Liver (tissue), 9 donors: Measurements from ENCODE around the gene IRAG1. TPM values are rescaled to one million over a fixed set of nuclear protein-coding genes. Genes with fewer than 3 reads are reported as not detected.

Experiments used
- DNase-seq: peaks from one replicate; pipeline ENCODE4 v3.0.0-alpha.2; 2017; ENCODE audit warnings: low spot score
- H3K27ac ChIP-seq, 2 donors: one replicate each; pipeline ENCODE4 v1.7.0; 2013; ENCODE audit warnings: inconsistent platforms in 2 of 2, low read length in 2 of 2, control low read depth in 1 of 2, low read depth in 1 of 2, mild to moderate bottlenecking in 1 of 2
- H3K27me3 ChIP-seq, 4 donors: one replicate each; pipeline versions ENCODE4 v1.6.1 to v1.7.0; 2013; ENCODE audit warnings: low read length in 3 of 4, inconsistent platforms in 1 of 4, mild to moderate bottlenecking in 1 of 4, moderate library complexity in 1 of 4; ENCODE audit not compliant: control insufficient read depth in 4 of 4, insufficient read depth in 4 of 4
- H3K36me3 ChIP-seq, 4 donors: one replicate each; pipeline versions ENCODE4 v1.6.1 to v1.7.0; 2013; ENCODE audit warnings: low read length in 3 of 4, mild to moderate bottlenecking in 3 of 4, low read depth in 1 of 4, moderate library complexity in 1 of 4; ENCODE audit not compliant: control insufficient read depth in 4 of 4, insufficient read depth in 3 of 4
- H3K4me1 ChIP-seq, 4 donors: one replicate each; pipeline versions ENCODE4 v1.6.1 to v1.7.0; 2013; ENCODE audit warnings: low read length in 3 of 4, mild to moderate bottlenecking in 3 of 4, moderate library complexity in 1 of 4; ENCODE audit not compliant: control insufficient read depth in 4 of 4, insufficient read depth in 4 of 4
- H3K4me3 ChIP-seq, 3 donors: one replicate each; pipeline versions ENCODE4 v1.6.1 to v1.7.0; 2013; ENCODE audit warnings: low read length in 3 of 3, control low read depth in 1 of 3, low read depth in 1 of 3, mild to moderate bottlenecking in 1 of 3
- H3K9ac ChIP-seq, 2 donors: one replicate each; pipeline ENCODE4 v1.7.0; 2013; ENCODE audit warnings: low read length in 2 of 2, mild to moderate bottlenecking in 2 of 2, moderate library complexity in 2 of 2, control low read depth in 1 of 2, low read depth in 1 of 2
- H3K9me3 ChIP-seq, 4 donors: one replicate each; pipeline versions ENCODE4 v1.6.1 to v1.7.0; 2013; ENCODE audit warnings: low read length in 3 of 4; ENCODE audit not compliant: control insufficient read depth in 4 of 4
- EGR1 ChIP-seq, 2 donors: IDR thresholded peaks; 2 replicates each; pipeline ENCODE4 v1.6.1; 2016 to 2018; ENCODE audit warnings: antibody characterized with exemption in 2 of 2, low read depth in 2 of 2
- FOXA1 ChIP-seq: IDR thresholded peaks from 2 replicates; pipeline ENCODE4 v1.6.1; 2016; ENCODE audit warnings: antibody characterized with exemption
- FOXA2 ChIP-seq: IDR thresholded peaks from 2 replicates; pipeline ENCODE4 v1.6.1; 2016; ENCODE audit warnings: antibody characterized with exemption
- GABPA ChIP-seq, 2 donors: IDR thresholded peaks in 1 of 2; conservative IDR thresholded peaks in 1 of 2; 2 replicates each; pipeline ENCODE4 v1.6.1; 2016; ENCODE audit warnings: antibody characterized with exemption in 2 of 2, mild to moderate bottlenecking in 1 of 2, moderate library complexity in 1 of 2
- HNF4A ChIP-seq, 2 donors: conservative IDR thresholded peaks; 2 replicates each; pipeline ENCODE4 v1.6.1; 2016; ENCODE audit warnings: antibody characterized with exemption in 2 of 2, mild to moderate bottlenecking in 2 of 2
- HNF4G ChIP-seq: IDR thresholded peaks from 2 replicates; pipeline ENCODE4 v1.6.1; 2016; ENCODE audit warnings: antibody characterized with exemption
- JUND ChIP-seq, 2 donors: IDR thresholded peaks; 2 replicates each; pipeline ENCODE4 v1.6.1; 2016; ENCODE audit warnings: antibody characterized with exemption in 2 of 2
- NR2F2 ChIP-seq: IDR thresholded peaks from 2 replicates; pipeline ENCODE4 v1.6.1; 2016; ENCODE audit warnings: antibody characterized with exemption
- RAD21 ChIP-seq, 2 donors: IDR thresholded peaks; 2 replicates each; pipeline ENCODE4 v1.6.1; 2016; ENCODE audit warnings: antibody characterized with exemption in 2 of 2, mild to moderate bottlenecking in 2 of 2
- RXRA ChIP-seq, 2 donors: IDR thresholded peaks; 2 replicates each; pipeline ENCODE4 v1.6.1; 2017 to 2018; ENCODE audit warnings: antibody characterized with exemption in 2 of 2, mild to moderate bottlenecking in 1 of 2
- SP1 ChIP-seq: IDR thresholded peaks from 2 replicates; pipeline ENCODE4 v1.6.1; 2018; ENCODE audit warnings: antibody characterized with exemption, mild to moderate bottlenecking
- TAF1 ChIP-seq: conservative IDR thresholded peaks from 2 replicates; pipeline ENCODE4 v1.6.1; 2016; ENCODE audit warnings: antibody characterized with exemption, mild to moderate bottlenecking
- YY1 ChIP-seq: IDR thresholded peaks from 2 replicates; pipeline ENCODE4 v1.6.1; 2016; ENCODE audit warnings: antibody characterized with exemption, mild to moderate bottlenecking
- WGBS: extraction: QIAGEN DNeasy Blood & Tissue Kit; methylation state at CpG from one replicate; pipeline ENCODE4 v1.1.7; 2013; 5-methylcytosine and 5-hydroxymethylcytosine counted together
- polyA plus RNA-seq, 2 donors: library from polyadenylated mRNA; stranded (reverse) in 1 of 2; unstranded in 1 of 2; fragments of 200-250 nt in 1 of 2; fragments of >200 nt in 1 of 2; fragmentation: Nextera tagmentation in 1 of 2; extraction: Ambion mirVana in 1 of 2; gene quantifications; one replicate each; pipeline versions ENCODE4 v1.2.1 to v1.2.3, GENCODE V29; 2013 to 2015
- total RNA-seq, 2 donors: library from RNA; depleted of rRNA; stranded (reverse); fragments of >200 nt; gene quantifications; one replicate each; pipeline ENCODE4 v1.2.3, GENCODE V29; 2014
- TF ChIP-seq, protein P1 (sequence below): fragments of 150-350 bp; IDR thresholded peaks from 2 replicates; pipeline ENCODE4 v1.5.1; 2017; ENCODE audit warnings: improper control_type of control experiment, low read depth, low read length; ENCODE audit not compliant: missing input control
- TF ChIP-seq, protein P2 (sequence below): IDR thresholded peaks from 2 replicates; pipeline ENCODE4 v1.6.1; 2016; ENCODE audit warnings: antibody characterized with exemption
- TF ChIP-seq, protein P3 (sequence below): IDR thresholded peaks from 2 replicates; pipeline ENCODE4 v1.6.1; 2016; ENCODE audit warnings: antibody characterized with exemption, mild to moderate bottlenecking
- TF ChIP-seq, protein P4 (sequence below): IDR thresholded peaks from 2 replicates; pipeline ENCODE4 v1.6.1; 2016; ENCODE audit warnings: antibody characterized with exemption
- TF ChIP-seq, protein P5 (sequence below): IDR thresholded peaks from 2 replicates; pipeline ENCODE4 v1.6.1; 2016; ENCODE audit warnings: antibody characterized with exemption
- donor health status: healthy.
- donor health status: healthy.
- donor health status: healthy.
- donor health status: healthy.
- donor health status: healthy.

IRAG1 gene
- total and polyA plus RNA-seq, 4 donors, result 0.29 to 4.4 (median 2.0) TPM

DNA sequence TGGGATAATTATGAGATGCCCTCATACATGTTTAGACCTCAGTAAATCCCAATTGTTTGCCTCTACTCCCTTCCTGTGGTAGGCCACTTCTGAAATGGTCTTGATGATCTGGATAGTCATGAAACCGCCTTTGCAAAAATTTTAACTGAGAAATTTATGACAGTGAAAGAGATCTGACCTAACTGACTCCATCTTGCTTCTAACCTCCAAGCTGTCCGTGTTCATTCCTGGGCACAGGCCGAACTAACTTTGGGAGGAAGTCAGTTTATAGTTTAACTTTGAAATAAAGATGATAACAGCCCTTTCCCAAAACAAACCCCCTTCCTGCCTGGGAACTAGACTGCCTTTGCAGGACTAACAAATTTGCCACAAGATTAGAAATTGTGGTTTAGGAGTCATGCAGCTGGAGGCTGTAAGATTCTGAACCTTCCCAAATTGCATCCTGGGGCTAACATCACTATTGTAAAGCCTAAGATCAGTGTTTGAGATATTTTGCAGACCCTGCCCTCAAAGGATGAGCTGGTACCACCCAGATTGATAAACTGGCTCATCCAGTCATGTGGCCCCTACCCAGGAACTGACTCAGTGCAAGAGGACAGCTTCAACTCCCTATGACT lies 37.6 kb upstream of the IRAG1 start:
- Histone ChIP-seq H3K27ac (no peak overlapping the region), H3K36me3 (no peaks in the 10 kb centered on the region), H3K4me3 (no peak overlapping the region), H3K4me1 (peaks cover 0 to 5% (median 3%) of the 10 kb centered on the region in 4 donors), H3K27me3 (no peaks in the 10 kb centered on the region), H3K9me3 (peaks cover 0 to 4% (median 0%) of the 10 kb centered on the region in 4 donors), H3K9ac (no peak overlapping the region)
- no peak for DNase-seq
- TF ChIP-seq, protein P1, sequence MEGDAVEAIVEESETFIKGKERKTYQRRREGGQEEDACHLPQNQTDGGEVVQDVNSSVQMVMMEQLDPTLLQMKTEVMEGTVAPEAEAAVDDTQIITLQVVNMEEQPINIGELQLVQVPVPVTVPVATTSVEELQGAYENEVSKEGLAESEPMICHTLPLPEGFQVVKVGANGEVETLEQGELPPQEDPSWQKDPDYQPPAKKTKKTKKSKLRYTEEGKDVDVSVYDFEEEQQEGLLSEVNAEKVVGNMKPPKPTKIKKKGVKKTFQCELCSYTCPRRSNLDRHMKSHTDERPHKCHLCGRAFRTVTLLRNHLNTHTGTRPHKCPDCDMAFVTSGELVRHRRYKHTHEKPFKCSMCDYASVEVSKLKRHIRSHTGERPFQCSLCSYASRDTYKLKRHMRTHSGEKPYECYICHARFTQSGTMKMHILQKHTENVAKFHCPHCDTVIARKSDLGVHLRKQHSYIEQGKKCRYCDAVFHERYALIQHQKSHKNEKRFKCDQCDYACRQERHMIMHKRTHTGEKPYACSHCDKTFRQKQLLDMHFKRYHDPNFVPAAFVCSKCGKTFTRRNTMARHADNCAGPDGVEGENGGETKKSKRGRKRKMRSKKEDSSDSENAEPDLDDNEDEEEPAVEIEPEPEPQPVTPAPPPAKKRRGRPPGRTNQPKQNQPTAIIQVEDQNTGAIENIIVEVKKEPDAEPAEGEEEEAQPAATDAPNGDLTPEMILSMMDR, result no peak
- no peak for TF ChIP-seq SP1
- no peak for TF ChIP-seq GABPA (IDR thresholded peaks at IDR 0.05 in 1 of 2, conservative IDR thresholded peaks at IDR 0.05 in 1 of 2)
- TF ChIP-seq JUND (IDR thresholded peaks at IDR 0.05), result no peak
- TF ChIP-seq, protein P2, sequence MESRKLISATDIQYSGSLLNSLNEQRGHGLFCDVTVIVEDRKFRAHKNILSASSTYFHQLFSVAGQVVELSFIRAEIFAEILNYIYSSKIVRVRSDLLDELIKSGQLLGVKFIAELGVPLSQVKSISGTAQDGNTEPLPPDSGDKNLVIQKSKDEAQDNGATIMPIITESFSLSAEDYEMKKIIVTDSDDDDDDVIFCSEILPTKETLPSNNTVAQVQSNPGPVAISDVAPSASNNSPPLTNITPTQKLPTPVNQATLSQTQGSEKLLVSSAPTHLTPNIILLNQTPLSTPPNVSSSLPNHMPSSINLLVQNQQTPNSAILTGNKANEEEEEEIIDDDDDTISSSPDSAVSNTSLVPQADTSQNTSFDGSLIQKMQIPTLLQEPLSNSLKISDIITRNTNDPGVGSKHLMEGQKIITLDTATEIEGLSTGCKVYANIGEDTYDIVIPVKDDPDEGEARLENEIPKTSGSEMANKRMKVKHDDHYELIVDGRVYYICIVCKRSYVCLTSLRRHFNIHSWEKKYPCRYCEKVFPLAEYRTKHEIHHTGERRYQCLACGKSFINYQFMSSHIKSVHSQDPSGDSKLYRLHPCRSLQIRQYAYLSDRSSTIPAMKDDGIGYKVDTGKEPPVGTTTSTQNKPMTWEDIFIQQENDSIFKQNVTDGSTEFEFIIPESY, result no peak
- TF ChIP-seq RAD21 (IDR thresholded peaks at IDR 0.05), result no peak
- no peak for TF ChIP-seq TAF1
- TF ChIP-seq FOXA2, result no peak
- no peak for TF ChIP-seq HNF4G
- TF ChIP-seq NR2F2, result no peak
- TF ChIP-seq, protein P3, sequence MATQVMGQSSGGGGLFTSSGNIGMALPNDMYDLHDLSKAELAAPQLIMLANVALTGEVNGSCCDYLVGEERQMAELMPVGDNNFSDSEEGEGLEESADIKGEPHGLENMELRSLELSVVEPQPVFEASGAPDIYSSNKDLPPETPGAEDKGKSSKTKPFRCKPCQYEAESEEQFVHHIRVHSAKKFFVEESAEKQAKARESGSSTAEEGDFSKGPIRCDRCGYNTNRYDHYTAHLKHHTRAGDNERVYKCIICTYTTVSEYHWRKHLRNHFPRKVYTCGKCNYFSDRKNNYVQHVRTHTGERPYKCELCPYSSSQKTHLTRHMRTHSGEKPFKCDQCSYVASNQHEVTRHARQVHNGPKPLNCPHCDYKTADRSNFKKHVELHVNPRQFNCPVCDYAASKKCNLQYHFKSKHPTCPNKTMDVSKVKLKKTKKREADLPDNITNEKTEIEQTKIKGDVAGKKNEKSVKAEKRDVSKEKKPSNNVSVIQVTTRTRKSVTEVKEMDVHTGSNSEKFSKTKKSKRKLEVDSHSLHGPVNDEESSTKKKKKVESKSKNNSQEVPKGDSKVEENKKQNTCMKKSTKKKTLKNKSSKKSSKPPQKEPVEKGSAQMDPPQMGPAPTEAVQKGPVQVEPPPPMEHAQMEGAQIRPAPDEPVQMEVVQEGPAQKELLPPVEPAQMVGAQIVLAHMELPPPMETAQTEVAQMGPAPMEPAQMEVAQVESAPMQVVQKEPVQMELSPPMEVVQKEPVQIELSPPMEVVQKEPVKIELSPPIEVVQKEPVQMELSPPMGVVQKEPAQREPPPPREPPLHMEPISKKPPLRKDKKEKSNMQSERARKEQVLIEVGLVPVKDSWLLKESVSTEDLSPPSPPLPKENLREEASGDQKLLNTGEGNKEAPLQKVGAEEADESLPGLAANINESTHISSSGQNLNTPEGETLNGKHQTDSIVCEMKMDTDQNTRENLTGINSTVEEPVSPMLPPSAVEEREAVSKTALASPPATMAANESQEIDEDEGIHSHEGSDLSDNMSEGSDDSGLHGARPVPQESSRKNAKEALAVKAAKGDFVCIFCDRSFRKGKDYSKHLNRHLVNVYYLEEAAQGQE, result no peak
- TF ChIP-seq EGR1 (IDR thresholded peaks at IDR 0.05; ENCODE audit: low read depth in 2 of 2), result no peak
- TF ChIP-seq FOXA1, result no peak
- TF ChIP-seq HNF4A (conservative IDR thresholded peaks at IDR 0.05), result no peak
- TF ChIP-seq, protein P4, sequence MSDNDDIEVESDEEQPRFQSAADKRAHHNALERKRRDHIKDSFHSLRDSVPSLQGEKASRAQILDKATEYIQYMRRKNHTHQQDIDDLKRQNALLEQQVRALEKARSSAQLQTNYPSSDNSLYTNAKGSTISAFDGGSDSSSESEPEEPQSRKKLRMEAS, result no peak
- TF ChIP-seq YY1, result no peak
- no peak for TF ChIP-seq RXRA (IDR thresholded peaks at IDR 0.05)
- TF ChIP-seq, protein P5, sequence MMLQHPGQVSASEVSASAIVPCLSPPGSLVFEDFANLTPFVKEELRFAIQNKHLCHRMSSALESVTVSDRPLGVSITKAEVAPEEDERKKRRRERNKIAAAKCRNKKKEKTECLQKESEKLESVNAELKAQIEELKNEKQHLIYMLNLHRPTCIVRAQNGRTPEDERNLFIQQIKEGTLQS, result no peak
- WGBS, result 82% methylated on average over 3 of the region's 3 CpGs
